NCI-H510A (cell line): ENCODE data around the gene VAC14.
A peak's percentile ranks its signal among the peaks of the same experiment; 100 is the strongest.
"Not testable (repeated sequence)": the region's sequence is repeated elsewhere in the genome, so short reads cannot be mapped to it uniquely, and the experiment has no call there.

ENCODE experiments used
- DNase-seq: peaks from one replicate; lab custom pipeline; 2025; lab: John Stamatoyannopoulos, UW

VAC14 gene

GRCh38 chr16:70742967-70743366 is 58.0 kb downstream of the VAC14 start:
- not testable (repeated sequence) for DNase-seq

- DNase-seq = no peak
Measured at GRCh38 chr16:70741783-70742125, 59.2 kb downstream of the VAC14 start.

- no peak for DNase-seq
Measured at GRCh38 chr16:70740914-70741782, 59.8 kb downstream of the VAC14 start.

- no peak for DNase-seq
Measured at GRCh38 chr16:70740174-70740913, 60.6 kb downstream of the VAC14 start.

- no peak for DNase-seq
Measured at GRCh38 chr16:70739389-70739788, 61.6 kb downstream of the VAC14 start.

GRCh38 chr16:70738083-70738977 is 62.6 kb downstream of the VAC14 start:
- DNase-seq = peak; percentile 52

- DNase-seq = no peak
Measured at GRCh38 chr16:70737377-70738082, 63.4 kb downstream of the VAC14 start.

- no peak for DNase-seq
Measured at GRCh38 chr16:70736465-70737376, 64.2 kb downstream of the VAC14 start.

GRCh38 chr16:70735141-70735979 is 65.6 kb downstream of the VAC14 start:
- DNase-seq = no peak

GRCh38 chr16:70734522-70735095 is 66.3 kb downstream of the VAC14 start:
- DNase-seq = no peak

- no peak for DNase-seq
Measured at GRCh38 chr16:70730944-70731343, 70.0 kb downstream of the VAC14 start.

- DNase-seq = no peak
Measured at GRCh38 chr16:70730031-70730430, 70.9 kb downstream of the VAC14 start.

- no peak for DNase-seq
Measured at GRCh38 chr16:70729292-70729691, 71.7 kb downstream of the VAC14 start.

GRCh38 chr16:70728150-70728549 is 72.8 kb downstream of the VAC14 start:
- no peak for DNase-seq

- no peak for DNase-seq
Measured at GRCh38 chr16:70726892-70727361, 74.0 kb downstream of the VAC14 start.

GRCh38 chr16:70725912-70726828 is 74.8 kb downstream of the VAC14 start:
- no peak for DNase-seq

- no peak for DNase-seq
Measured at GRCh38 chr16:70725024-70725911, 75.7 kb downstream of the VAC14 start.
